Stimulated activated CD4-positive, alpha-beta T cell treated with anti-CD3 and anti-CD28 coated beads, TNF-alpha, amount 100 ng/mL, for 48 hours (primary cell): Measurements from ENCODE around the gene DHDH.

Source experiments
- DNase-seq, 3 donors: peaks; one replicate each; pipeline ENCODE4 v3.0.0-alpha.2; 2020; ENCODE audit warnings: low read depth in 3 of 3

DHDH gene

DNA sequence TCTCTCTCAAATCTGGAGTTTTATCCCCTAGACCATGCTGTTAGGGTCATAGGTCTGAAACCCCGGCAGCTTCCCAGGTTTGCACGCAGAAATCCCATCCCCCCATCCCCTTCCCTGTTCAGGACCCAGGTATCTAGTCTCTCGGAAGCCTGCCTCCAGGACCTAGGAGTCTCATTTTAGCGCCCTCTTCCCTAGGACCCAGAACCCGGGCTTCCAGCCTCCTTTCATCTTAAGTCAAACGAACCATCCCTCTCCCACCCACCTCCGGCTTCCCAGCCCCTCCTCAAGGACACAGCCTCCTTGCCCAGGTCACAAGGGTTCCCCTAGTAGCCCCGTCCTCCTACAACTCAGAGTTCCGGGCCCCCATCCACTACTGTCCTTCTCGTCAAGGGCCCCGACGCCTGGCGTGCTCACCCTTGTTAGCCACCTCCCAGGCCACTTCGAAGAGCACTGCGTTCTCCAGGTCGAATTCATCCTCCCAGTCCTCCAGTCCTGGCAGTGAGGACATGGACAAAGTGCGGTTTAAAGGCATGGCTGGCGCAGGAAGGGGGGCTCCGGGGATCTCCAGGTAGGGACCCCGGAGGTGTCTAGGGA is 59.2 kb downstream of the DHDH start:
- DNase-seq = no peak

DNA sequence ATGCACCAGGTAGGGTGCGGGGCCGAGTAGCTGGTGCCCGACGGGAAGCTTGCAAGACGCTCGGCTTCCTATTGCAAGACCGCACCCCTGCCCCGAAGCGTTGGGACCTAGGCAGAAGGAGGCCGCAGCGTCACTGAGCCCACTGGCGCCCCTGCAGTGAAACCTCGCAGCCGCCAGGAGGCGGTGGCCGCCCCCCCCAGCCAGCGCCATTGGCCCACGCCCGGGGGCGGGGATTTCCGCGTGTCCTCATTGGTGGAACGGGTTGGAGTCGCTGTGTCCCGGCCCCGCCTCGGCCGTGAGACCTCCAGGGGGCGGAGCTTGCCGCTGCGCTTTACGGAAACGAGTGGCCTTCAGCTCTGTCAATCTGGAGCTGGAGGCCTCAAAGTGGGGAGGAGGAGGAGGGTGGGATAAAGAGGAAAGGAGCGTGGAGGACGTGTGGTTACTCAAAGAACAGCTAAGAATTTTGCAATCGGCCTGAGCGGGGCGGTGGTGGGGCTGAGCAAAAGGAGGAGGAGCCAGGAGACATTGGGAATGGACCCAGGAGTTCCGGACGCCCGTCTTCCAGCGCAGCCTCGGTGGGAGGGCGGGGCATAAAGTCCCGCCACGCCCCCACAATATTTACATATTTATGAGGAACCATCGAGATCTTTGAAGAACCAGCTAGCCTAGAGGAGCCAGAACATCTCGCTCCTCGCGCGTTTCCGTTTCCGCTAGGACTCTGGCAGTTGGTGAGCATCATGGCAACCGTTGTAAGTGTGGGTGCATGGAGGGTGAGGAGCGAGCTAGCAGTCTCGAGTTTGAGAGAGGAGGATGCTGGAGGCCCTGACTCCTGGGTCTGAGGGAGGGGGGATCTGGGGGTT is 59.9 kb downstream of the DHDH start, which contains the start of the genes GYS1 and RUVBL2:
Gene GYS1 (minus strand): TSS at position 135 of the 860 bp plus-strand sequence. CDS start 197 bp downstream, outside the sequence.
Gene RUVBL2 (plus strand): TSS at position 713 of the 860 bp plus-strand sequence. CDS start 25 bp downstream, at position 738.
- DNase-seq = peak; percentile 98 to 99 (median 99)

DNA sequence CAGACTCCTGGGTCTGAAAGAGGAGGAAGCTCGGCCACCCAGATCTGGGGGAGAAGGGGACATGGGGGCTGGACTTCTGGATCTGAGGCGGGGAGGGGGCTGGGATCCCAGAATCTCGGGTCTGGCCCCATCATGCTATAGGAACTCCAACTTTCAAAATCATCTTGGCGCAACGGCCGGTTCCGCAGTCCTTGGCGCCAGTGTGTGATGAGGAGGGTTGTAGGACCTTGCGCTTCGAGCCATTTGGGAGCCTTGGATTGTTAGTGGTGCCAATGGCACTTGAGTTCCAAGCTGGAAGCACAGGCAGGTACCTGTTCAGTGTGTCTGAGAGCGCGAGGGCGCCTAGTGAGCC is 60.5 kb downstream of the DHDH start:
- no peak for DNase-seq
